ENCODE data around the gene ATG16L2. TPM values are rescaled to one million over a fixed set of nuclear protein-coding genes. Genes with fewer than 3 reads are reported as not detected.

The ATG16L2 gene
- total and polyA plus RNA-seq, 2 of the 4 experiments (the other 2 are of a cell fraction), result 1.3 to 12.7 TPM

GRCh38 chr11:72813740-72814285 lies 398 bp upstream of the ATG16L2 start:
- H2AK5ac ChIP-seq (ENCODE audit: low read depth, low read length), result peak overlapping the region; percentile 87
- no peaks in the 10 kb centered on the region for H3K9me3 ChIP-seq (ENCODE audit: control insufficient read depth, insufficient read depth, low read length)
- peak overlapping the region; percentile 96 for H3K18ac ChIP-seq (ENCODE audit: low read depth, low read length)
- peak overlapping the region; percentile 95 for H4K91ac ChIP-seq (ENCODE audit: insufficient read depth, low read depth, low read length)
- H2BK120ac ChIP-seq (ENCODE audit: low read depth, low read length), result peak overlapping the region; percentile 100
- peak overlapping the region; percentile 96 for H3K56ac ChIP-seq (ENCODE audit: extremely low read depth, insufficient read depth, low read length)
- H3K4ac ChIP-seq (ENCODE audit: low read depth, low read length), result peak overlapping the region; percentile 96
- peak overlapping the region; percentile 89; the same call in 1 of the 3 replicates for H2BK15ac ChIP-seq (ENCODE audit: low read depth, low read length)
- peak overlapping the region; percentile 95 for H3K9ac ChIP-seq (ENCODE audit: low read depth, low read length)
- DNase-seq (peak; percentile 66), ATAC-seq (ENCODE audit: low read depth) (peak; percentile 86)
- CTCF ChIA-PET, result interaction anchor here (0.7 to 0.8 kb wide), 2 partner anchors 8 to 89 kb away, joined by 3 read pairs; no protein-coding TSS in a partner anchor
- H3K4me2 ChIP-seq (ENCODE audit: low read depth, low read length), result peak overlapping the region; percentile 89
- H4K5ac ChIP-seq (ENCODE audit: low read depth, low read length), result peak overlapping the region; percentile 89
- intact Hi-C loops (cut with micrococcal nuclease) (loop anchor here (1.0 to 5.0 kb wide), 2 partner anchors 62 to 89 kb away; partner anchors contain the start of gene ARAP1), dilution Hi-C loops (cut with HindIII; ENCODE audit: low sequenced_read_pairs, unreplicated experiment) (no loop called here), in situ Hi-C loops (cut with MboI; ENCODE audit: low sequenced_read_pairs) (no loop called here)
- peaks cover 11 to 66% of the 10 kb centered on the region in 2 experiments; a peak in 3 of 4 replicates for H3K79me1 ChIP-seq (ENCODE audit: low read depth in 1 of 2, low read length in 2 of 2)
- peak overlapping the region; percentile 64 to 94; a peak in 3 of 4 replicates for H4K8ac ChIP-seq (ENCODE audit: low read depth in 2 of 2, low read length in 2 of 2)
- H2BK20ac ChIP-seq (ENCODE audit: low read depth, low read length), result peak overlapping the region; percentile 93
- H3K4me1 ChIP-seq (ENCODE audit: control insufficient read depth, insufficient read depth, low read length), result peaks cover 22% of the 10 kb centered on the region
- H3K27me3 ChIP-seq (ENCODE audit: control insufficient read depth, insufficient read depth, low read length), result no peaks in the 10 kb centered on the region
- peak overlapping the region; percentile 95 for H2AK9ac ChIP-seq (replicated peaks; ENCODE audit: low read depth, low read length, poor library complexity)
- BruUV-seq (replicated peaks), result no TSS peak
- POLR2A ChIA-PET (ENCODE audit: unreplicated experiment), result no interaction called here
- peaks cover 17% of the 10 kb centered on the region; the same call in 1 of the 2 replicates for H3K9me1 ChIP-seq (ENCODE audit: insufficient read depth, low read length)
- H3K14ac ChIP-seq (replicated peaks; ENCODE audit: low read depth, low read length), result peak overlapping the region; percentile 97
- no peaks in the 10 kb centered on the region for H4K20me1 ChIP-seq (ENCODE audit: insufficient read depth, low read length)
- 2% methylated on average over 32 of the region's 47 CpGs; no CpG with 5 or more reads in 1 of the 2 experiments for WGBS, 2 experiments (ENCODE audit: extremely low coverage in 2 of 2, insufficient read length in 1 of 2)
- H3K27ac ChIP-seq (ENCODE audit: insufficient read depth, low read length), result peak overlapping the region; percentile 99
- H2BK5ac ChIP-seq (ENCODE audit: low read depth, low read length, poor library complexity, severe bottlenecking), result peak overlapping the region; percentile 99
- peak overlapping the region; percentile 99 for H2AFZ ChIP-seq (replicated peaks; ENCODE audit: low read length, poor library complexity)
- H3K23ac ChIP-seq (ENCODE audit: low read depth, low read length), result peak overlapping the region; percentile 92
- H3K4me3 ChIP-seq (ENCODE audit: insufficient read depth, low read depth, low read length), result peak overlapping the region; percentile 89
- peaks cover 3% of the 10 kb centered on the region; the same call in 1 of the 2 replicates for H3K36me3 ChIP-seq (ENCODE audit: control insufficient read depth, insufficient read depth, low read length)
- no peak for TF ChIP-seq ELK1 (IDR thresholded peaks at IDR 0.05; ENCODE audit: borderline replicate concordance, low read depth, low read length)
- peak; percentile 90; the same call in 1 of the 2 replicates for TF ChIP-seq CHD1 (IDR thresholded peaks at IDR 0.05; ENCODE audit: low read depth, low read length)
- no peak for TF ChIP-seq RFX5 (IDR thresholded peaks at IDR 0.05; ENCODE audit: low read depth, low read length)
- 0 out of 2 replicates have a peak, but pooled peaks have one; percentile 8 for TF ChIP-seq RAD21 (IDR thresholded peaks at IDR 0.05; ENCODE audit: low read length)
- no peak for TF ChIP-seq CEBPB (IDR thresholded peaks at IDR 0.05; ENCODE audit: low read depth, low read length)
- TF ChIP-seq MAFK (IDR thresholded peaks at IDR 0.05; ENCODE audit: low read depth, low read length), result no peak
- TF ChIP-seq MAZ (IDR thresholded peaks at IDR 0.05; ENCODE audit: borderline replicate concordance, low read depth, low read length), result no peak
- TF ChIP-seq RCOR1 (IDR thresholded peaks at IDR 0.05; ENCODE audit: insufficient replicate concordance, low read length), result no peak
- no peak for TF ChIP-seq NFE2L2 (IDR thresholded peaks at IDR 0.05; ENCODE audit: low read depth, low read length)
- TF ChIP-seq USF2 (IDR thresholded peaks at IDR 0.05; ENCODE audit: low read depth, low read length), result 0 out of 2 replicates have a peak, but pooled peaks have one; percentile 12
- TF ChIP-seq FOS (IDR thresholded peaks at IDR 0.05; ENCODE audit: low read depth, low read length), result no peak
- TF ChIP-seq MXI1 (IDR thresholded peaks at IDR 0.05; ENCODE audit: borderline replicate concordance, low read depth, low read length), result peak; percentile 16; the same call in 1 of the 2 replicates
- TF ChIP-seq BHLHE40 (IDR thresholded peaks at IDR 0.05; ENCODE audit: low read depth, low read length), result peak; percentile 94
- TF ChIP-seq, protein P1, sequence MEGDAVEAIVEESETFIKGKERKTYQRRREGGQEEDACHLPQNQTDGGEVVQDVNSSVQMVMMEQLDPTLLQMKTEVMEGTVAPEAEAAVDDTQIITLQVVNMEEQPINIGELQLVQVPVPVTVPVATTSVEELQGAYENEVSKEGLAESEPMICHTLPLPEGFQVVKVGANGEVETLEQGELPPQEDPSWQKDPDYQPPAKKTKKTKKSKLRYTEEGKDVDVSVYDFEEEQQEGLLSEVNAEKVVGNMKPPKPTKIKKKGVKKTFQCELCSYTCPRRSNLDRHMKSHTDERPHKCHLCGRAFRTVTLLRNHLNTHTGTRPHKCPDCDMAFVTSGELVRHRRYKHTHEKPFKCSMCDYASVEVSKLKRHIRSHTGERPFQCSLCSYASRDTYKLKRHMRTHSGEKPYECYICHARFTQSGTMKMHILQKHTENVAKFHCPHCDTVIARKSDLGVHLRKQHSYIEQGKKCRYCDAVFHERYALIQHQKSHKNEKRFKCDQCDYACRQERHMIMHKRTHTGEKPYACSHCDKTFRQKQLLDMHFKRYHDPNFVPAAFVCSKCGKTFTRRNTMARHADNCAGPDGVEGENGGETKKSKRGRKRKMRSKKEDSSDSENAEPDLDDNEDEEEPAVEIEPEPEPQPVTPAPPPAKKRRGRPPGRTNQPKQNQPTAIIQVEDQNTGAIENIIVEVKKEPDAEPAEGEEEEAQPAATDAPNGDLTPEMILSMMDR (conservative IDR thresholded peaks at IDR 0.05; ENCODE audit: low read depth, low read length), result no peak
- TF ChIP-seq POLR2A (IDR thresholded peaks at IDR 0.05; ENCODE audit: low read depth, low read length), result peak; percentile 88

Data from IMR-90 (cell line).